CD4-positive, alpha-beta T cell (primary cell): ENCODE measurements around the gene DCBLD2. TPM values are rescaled to one million over a fixed set of nuclear protein-coding genes. Genes with fewer than 3 reads are reported as not detected.

ENCODE experiments used
- ATAC-seq: fragments of 200-7000 bp; cut with Tn5 transposase; one replicate; pipeline ENCODE4 v1.10.0; 2022; ENCODE audit warnings: mild to moderate bottlenecking; ENCODE audit not compliant: poor library complexity
- CTCF ChIA-PET: fragments of 350-600 bp; sonication (Branson Sonifier 250); formaldehyde crosslinking; loops from one replicate; lab custom pipeline; 2021; ENCODE audit warnings: antibody characterized with exemption, inconsistent platforms; lab: Charles Lee
- POLR2A ChIA-PET: fragments of 350-600 bp; sonication (Branson Sonifier 250); formaldehyde crosslinking; loops from one replicate; lab custom pipeline; 2021; ENCODE audit warnings: antibody characterized with exemption, inconsistent platforms; lab: Charles Lee
- DNase-seq, 14 experiments: peaks; one replicate each; pipeline ENCODE4 v3.0.0-alpha.2; 2013 to 2020; ENCODE audit warnings: mixed read lengths in 2 of 14
- H3K27ac ChIP-seq, 2 donors: one replicate each; pipeline versions ENCODE4 v1.5.1 to v1.7.0; 2013; ENCODE audit warnings: low read length in 2 of 2, low read depth in 1 of 2, mild to moderate bottlenecking in 1 of 2
- H3K27me3 ChIP-seq, 2 experiments: 1 replicate in 1 of 2; 2 replicates in 1 of 2; pipeline versions ENCODE4 v1.6.1 to v1.7.0; 2013; ENCODE audit warnings: low read length in 2 of 2, control low read depth in 1 of 2, mild to moderate bottlenecking in 1 of 2, moderate library complexity in 1 of 2; ENCODE audit not compliant: insufficient read depth in 2 of 2, control insufficient read depth in 1 of 2
- H3K36me3 ChIP-seq: one replicate; pipeline ENCODE4 v1.6.1; 2013; ENCODE audit warnings: low read length, control low read depth; ENCODE audit not compliant: insufficient read depth
- H3K4me1 ChIP-seq: one replicate; pipeline ENCODE4 v1.6.1; 2013; ENCODE audit warnings: low read length, control low read depth; ENCODE audit not compliant: insufficient read depth
- H3K4me3 ChIP-seq: one replicate; pipeline ENCODE4 v1.5.1; 2013; ENCODE audit warnings: mild to moderate bottlenecking, low read length, moderate library complexity
- H3K9me3 ChIP-seq, 2 experiments: 1 replicate in 1 of 2; 2 replicates in 1 of 2; pipeline versions ENCODE4 v1.6.1 to v1.7.0; 2013; ENCODE audit warnings: low read length in 2 of 2, mild to moderate bottlenecking in 2 of 2, control low read depth in 1 of 2, moderate library complexity in 1 of 2; ENCODE audit not compliant: control insufficient read depth in 1 of 2, insufficient read depth in 1 of 2
- H3K27ac Mint-ChIP-seq: one replicate; pipeline ENCODE4 v1.8.0; 2020; ENCODE audit warnings: mixed read lengths
- H3K27me3 Mint-ChIP-seq: one replicate; pipeline ENCODE4 v1.8.0; 2021; ENCODE audit warnings: mixed read lengths
- H3K36me3 Mint-ChIP-seq: one replicate; pipeline ENCODE4 v1.8.0; 2021; ENCODE audit warnings: low read depth, mixed read lengths
- H3K4me1 Mint-ChIP-seq: one replicate; pipeline ENCODE4 v1.8.0; 2021; ENCODE audit warnings: low read depth, mixed read lengths
- H3K4me3 Mint-ChIP-seq: one replicate; pipeline ENCODE4 v1.8.0; 2020; ENCODE audit warnings: mild to moderate bottlenecking, mixed read lengths
- H3K9me3 Mint-ChIP-seq: one replicate; pipeline ENCODE4 v1.8.0; 2020; ENCODE audit warnings: mixed read lengths
- CTCF ChIP-seq: fragments of 200-600 bp; IDR thresholded peaks from one replicate; pipeline ENCODE4 v1.8.0; 2022; ENCODE audit warnings: antibody characterized with exemption, mild to moderate bottlenecking
- intact Hi-C, 2 experiments: fragments of 100-400 bp; cut with DNase I in 1 of 2; cut with micrococcal nuclease in 1 of 2; formaldehyde crosslinking; loops; one replicate each; pipeline versions ENCODE4 v1.15.1 to v1.9.0; 2023 to 2025; cut with DNase I, micrococcal nuclease
- total RNA-seq, 174 experiments: library from RNA in 2 of 174; stranded (reverse) in 2 of 174; gene quantifications; one replicate each; pipeline ENCODE4 v1.2.3 and lab custom pipeline; 2021 to 2026

Gene DCBLD2
- total RNA-seq, 2 experiments from 2014 or later = 2.2 to 2.5 TPM

- POLR2A ChIA-PET = no interaction called here
- no peaks in the 10 kb centered on the region for H3K4me1 Mint-ChIP-seq
- no peak for TF ChIP-seq CTCF
Observed at GRCh38 chr3:98918586-98918985, 17.1 kb upstream of the DCBLD2 start.

GRCh38 chr3:98917608-98918007 is 16.1 kb upstream of the DCBLD2 start:
- no peak overlapping the region for H3K4me3 Mint-ChIP-seq
- no peak for TF ChIP-seq CTCF
- Histone ChIP-seq H3K4me3 (no peak overlapping the region), H3K27ac (no peak overlapping the region), H3K36me3 (no peaks in the 10 kb centered on the region), H3K4me1 (no peaks in the 10 kb centered on the region), H3K9me3 (no peaks in the 10 kb centered on the region), H3K27me3 (peaks cover 0 to 5% of the 10 kb centered on the region in 2 experiments)
- H3K36me3 Mint-ChIP-seq = no peaks in the 10 kb centered on the region
- no peak overlapping the region for H3K27ac Mint-ChIP-seq
- POLR2A ChIA-PET = no interaction called here
- H3K27me3 Mint-ChIP-seq = peaks cover 37% of the 10 kb centered on the region
- DNase-seq (no peak), ATAC-seq (no peak)
- intact Hi-C loops = no loop called here
- H3K9me3 Mint-ChIP-seq = no peaks in the 10 kb centered on the region
- CTCF ChIA-PET = no interaction called here
- no peaks in the 10 kb centered on the region for H3K4me1 Mint-ChIP-seq

More at GRCh38 chr3:98918586-98918985, 17.1 kb upstream of the DCBLD2 start:
- no peak for ATAC-seq
- no peaks in the 10 kb centered on the region for H3K9me3 Mint-ChIP-seq
- Histone ChIP-seq H3K4me3 (no peak overlapping the region), H3K27ac (no peak overlapping the region), H3K9me3 (no peaks in the 10 kb centered on the region), H3K27me3 (peaks cover 0 to 5% of the 10 kb centered on the region in 2 experiments), H3K4me1 (no peaks in the 10 kb centered on the region), H3K36me3 (no peaks in the 10 kb centered on the region)
- intact Hi-C loops = no loop called here
- no peak overlapping the region for H3K27ac Mint-ChIP-seq
- no peak overlapping the region for H3K4me3 Mint-ChIP-seq
- no peak for DNase-seq
- H3K36me3 Mint-ChIP-seq = no peaks in the 10 kb centered on the region
- peaks cover 40% of the 10 kb centered on the region for H3K27me3 Mint-ChIP-seq
- CTCF ChIA-PET = no interaction called here

GRCh38 chr3:98914210-98915080 is 12.9 kb upstream of the DCBLD2 start:
- H3K27me3 Mint-ChIP-seq = peaks cover 47% of the 10 kb centered on the region
- no peak for TF ChIP-seq CTCF
- CTCF ChIA-PET = no interaction called here

More at GRCh38 chr3:98914210-98915080, 12.9 kb upstream of the DCBLD2 start:
- H3K4me3 ChIP-seq = no peak overlapping the region
- no peaks in the 10 kb centered on the region for H3K27me3 ChIP-seq
- no peaks in the 10 kb centered on the region for H3K36me3 Mint-ChIP-seq
- no peaks in the 10 kb centered on the region for H3K4me1 Mint-ChIP-seq
- no peak overlapping the region for H3K27ac ChIP-seq
- H3K27ac Mint-ChIP-seq = no peak overlapping the region
- H3K9me3 Mint-ChIP-seq = peaks cover 5% of the 10 kb centered on the region
- intact Hi-C loops = no loop called here
- no peaks in the 10 kb centered on the region for H3K9me3 ChIP-seq
- H3K36me3 ChIP-seq = no peaks in the 10 kb centered on the region
- ATAC-seq (no peak), DNase-seq (no peak)
- H3K4me3 Mint-ChIP-seq = no peak overlapping the region
- H3K4me1 ChIP-seq = no peaks in the 10 kb centered on the region
- POLR2A ChIA-PET = no interaction called here
